Measurements from ENCODE around the gene SPATA22.

- TF ChIP-seq ZKSCAN5 (CRISPR knock-in tag; IDR thresholded peaks at IDR 0.05) (no peak), ZBTB1 (CRISPR knock-in tag; IDR thresholded peaks at IDR 0.05; ENCODE audit: borderline replicate concordance) (no peak), ZNF572 (CRISPR knock-in tag; IDR thresholded peaks at IDR 0.05) (no peak), SAP130 (CRISPR knock-in tag; IDR thresholded peaks at IDR 0.05; ENCODE audit: low read depth) (no peak), FOXK2 (IDR thresholded peaks at IDR 0.05) (no peak), RNF2 (conservative IDR thresholded peaks at IDR 0.05; ENCODE audit: low read depth) (no peak), ELF4 (CRISPR knock-in tag; IDR thresholded peaks at IDR 0.05; ENCODE audit: borderline replicate concordance) (no peak), POLR2A (IDR thresholded peaks at IDR 0.05; ENCODE audit: insufficient read depth in 1 of 2, low read depth in 2 of 2, low read length in 2 of 2) (no peak), SP2 (CRISPR knock-in tag; IDR thresholded peaks at IDR 0.05) (no peak), MAFK (conservative IDR thresholded peaks at IDR 0.05 in 1 of 2, IDR thresholded peaks at IDR 0.05 in 1 of 2; ENCODE audit: low read length in 2 of 2) (no peak), ZNF3 (CRISPR knock-in tag; IDR thresholded peaks at IDR 0.05) (no peak)
- TF ChIP-seq, protein P1, sequence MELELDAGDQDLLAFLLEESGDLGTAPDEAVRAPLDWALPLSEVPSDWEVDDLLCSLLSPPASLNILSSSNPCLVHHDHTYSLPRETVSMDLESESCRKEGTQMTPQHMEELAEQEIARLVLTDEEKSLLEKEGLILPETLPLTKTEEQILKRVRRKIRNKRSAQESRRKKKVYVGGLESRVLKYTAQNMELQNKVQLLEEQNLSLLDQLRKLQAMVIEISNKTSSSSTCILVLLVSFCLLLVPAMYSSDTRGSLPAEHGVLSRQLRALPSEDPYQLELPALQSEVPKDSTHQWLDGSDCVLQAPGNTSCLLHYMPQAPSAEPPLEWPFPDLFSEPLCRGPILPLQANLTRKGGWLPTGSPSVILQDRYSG (CRISPR knock-in tag; IDR thresholded peaks at IDR 0.05): no peak
- TF ChIP-seq, protein P2, sequence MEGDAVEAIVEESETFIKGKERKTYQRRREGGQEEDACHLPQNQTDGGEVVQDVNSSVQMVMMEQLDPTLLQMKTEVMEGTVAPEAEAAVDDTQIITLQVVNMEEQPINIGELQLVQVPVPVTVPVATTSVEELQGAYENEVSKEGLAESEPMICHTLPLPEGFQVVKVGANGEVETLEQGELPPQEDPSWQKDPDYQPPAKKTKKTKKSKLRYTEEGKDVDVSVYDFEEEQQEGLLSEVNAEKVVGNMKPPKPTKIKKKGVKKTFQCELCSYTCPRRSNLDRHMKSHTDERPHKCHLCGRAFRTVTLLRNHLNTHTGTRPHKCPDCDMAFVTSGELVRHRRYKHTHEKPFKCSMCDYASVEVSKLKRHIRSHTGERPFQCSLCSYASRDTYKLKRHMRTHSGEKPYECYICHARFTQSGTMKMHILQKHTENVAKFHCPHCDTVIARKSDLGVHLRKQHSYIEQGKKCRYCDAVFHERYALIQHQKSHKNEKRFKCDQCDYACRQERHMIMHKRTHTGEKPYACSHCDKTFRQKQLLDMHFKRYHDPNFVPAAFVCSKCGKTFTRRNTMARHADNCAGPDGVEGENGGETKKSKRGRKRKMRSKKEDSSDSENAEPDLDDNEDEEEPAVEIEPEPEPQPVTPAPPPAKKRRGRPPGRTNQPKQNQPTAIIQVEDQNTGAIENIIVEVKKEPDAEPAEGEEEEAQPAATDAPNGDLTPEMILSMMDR (CRISPR knock-in tag; IDR thresholded peaks at IDR 0.05): no peak
Observed at GRCh38 chr17:3398310-3398709, 73.3 kb downstream of the SPATA22 start, which contains the start of gene OR1E1.

Data from HepG2 (cell line).